ENCODE results near the gene EFCAB10.
A peak's percentile ranks its signal among the peaks of the same experiment; 100 is the strongest.
"Not testable (repeated sequence)": the region's sequence is repeated elsewhere in the genome, so short reads cannot be mapped to it uniquely, and the experiment has no call there.

EFCAB10 gene

GRCh38 chr7:105581066-105581811, at the start of gene EFCAB10:
TSS of gene EFCAB10 (minus strand) at chr7:105581493. CDS start at chr7:105581463, 30 bp downstream.
- peak; percentile 76 for DNase-seq

GRCh38 chr7:105625986-105626385, 44.7 kb upstream of the EFCAB10 start:
- no peak for DNase-seq

GRCh38 chr7:105623906-105624305, 42.6 kb upstream of the EFCAB10 start:
- DNase-seq, result no peak

GRCh38 chr7:105623378-105623777, 42.1 kb upstream of the EFCAB10 start:
- no peak for DNase-seq

- DNase-seq, result no peak
Measured at GRCh38 chr7:105622106-105622731, 40.9 kb upstream of the EFCAB10 start.

GRCh38 chr7:105621617-105622016, 40.3 kb upstream of the EFCAB10 start:
- DNase-seq, result no peak

GRCh38 chr7:105621176-105621575, 39.9 kb upstream of the EFCAB10 start:
- DNase-seq, result no peak

GRCh38 chr7:105619590-105619989, 38.3 kb upstream of the EFCAB10 start:
- no peak for DNase-seq

GRCh38 chr7:105618016-105618296, 36.7 kb upstream of the EFCAB10 start:
- DNase-seq, result no peak

- DNase-seq, result no peak
Measured at GRCh38 chr7:105617280-105618015, 36.2 kb upstream of the EFCAB10 start.

- no peak for DNase-seq
Measured at GRCh38 chr7:105614341-105614840, 33.1 kb upstream of the EFCAB10 start.

- DNase-seq, result no peak
Measured at GRCh38 chr7:105613611-105614330, 32.5 kb upstream of the EFCAB10 start.

- no peak for DNase-seq
Measured at GRCh38 chr7:105612806-105613205, 31.5 kb upstream of the EFCAB10 start.

- no peak for DNase-seq
Measured at GRCh38 chr7:105611856-105612775, 30.8 kb upstream of the EFCAB10 start.

GRCh38 chr7:105610165-105610930, 29.1 kb upstream of the EFCAB10 start:
- no peak for DNase-seq

- no peak for DNase-seq
Measured at GRCh38 chr7:105602325-105603305, 21.3 kb upstream of the EFCAB10 start.

- no peak for DNase-seq
Measured at GRCh38 chr7:105600720-105601550, 19.6 kb upstream of the EFCAB10 start.

- no peak for DNase-seq
Measured at GRCh38 chr7:105599551-105599950, 18.3 kb upstream of the EFCAB10 start.

- not testable (repeated sequence) for DNase-seq
Measured at GRCh38 chr7:105599080-105599479, 17.8 kb upstream of the EFCAB10 start.

All from activated effector memory CD4-positive, alpha-beta T cell treated with anti-CD3 and anti-CD28 coated beads, Interleukin-2, amount 50 U/mL, for 16 hours (primary cell).